ENCODE measurements around the gene CCPG1. TPM values are rescaled to one million over a fixed set of nuclear protein-coding genes. Genes with fewer than 3 reads are reported as not detected.
"Not testable (repeated sequence)": the region's sequence is repeated elsewhere in the genome, so short reads cannot be mapped to it uniquely, and the experiment has no call there.

CCPG1 gene, protein sequence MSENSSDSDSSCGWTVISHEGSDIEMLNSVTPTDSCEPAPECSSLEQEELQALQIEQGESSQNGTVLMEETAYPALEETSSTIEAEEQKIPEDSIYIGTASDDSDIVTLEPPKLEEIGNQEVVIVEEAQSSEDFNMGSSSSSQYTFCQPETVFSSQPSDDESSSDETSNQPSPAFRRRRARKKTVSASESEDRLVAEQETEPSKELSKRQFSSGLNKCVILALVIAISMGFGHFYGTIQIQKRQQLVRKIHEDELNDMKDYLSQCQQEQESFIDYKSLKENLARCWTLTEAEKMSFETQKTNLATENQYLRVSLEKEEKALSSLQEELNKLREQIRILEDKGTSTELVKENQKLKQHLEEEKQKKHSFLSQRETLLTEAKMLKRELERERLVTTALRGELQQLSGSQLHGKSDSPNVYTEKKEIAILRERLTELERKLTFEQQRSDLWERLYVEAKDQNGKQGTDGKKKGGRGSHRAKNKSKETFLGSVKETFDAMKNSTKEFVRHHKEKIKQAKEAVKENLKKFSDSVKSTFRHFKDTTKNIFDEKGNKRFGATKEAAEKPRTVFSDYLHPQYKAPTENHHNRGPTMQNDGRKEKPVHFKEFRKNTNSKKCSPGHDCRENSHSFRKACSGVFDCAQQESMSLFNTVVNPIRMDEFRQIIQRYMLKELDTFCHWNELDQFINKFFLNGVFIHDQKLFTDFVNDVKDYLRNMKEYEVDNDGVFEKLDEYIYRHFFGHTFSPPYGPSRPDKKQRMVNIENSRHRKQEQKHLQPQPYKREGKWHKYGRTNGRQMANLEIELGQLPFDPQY
- total RNA-seq = 82.5 TPM
- long read RNA-seq, full-length matches to known transcripts = 101 of 130 reads
- long read RNA-seq, partial matches to known transcripts = 9 of 130 reads
- long read RNA-seq, other reads (novel, unspliced or antisense) = 20 of 130 reads

DNA sequence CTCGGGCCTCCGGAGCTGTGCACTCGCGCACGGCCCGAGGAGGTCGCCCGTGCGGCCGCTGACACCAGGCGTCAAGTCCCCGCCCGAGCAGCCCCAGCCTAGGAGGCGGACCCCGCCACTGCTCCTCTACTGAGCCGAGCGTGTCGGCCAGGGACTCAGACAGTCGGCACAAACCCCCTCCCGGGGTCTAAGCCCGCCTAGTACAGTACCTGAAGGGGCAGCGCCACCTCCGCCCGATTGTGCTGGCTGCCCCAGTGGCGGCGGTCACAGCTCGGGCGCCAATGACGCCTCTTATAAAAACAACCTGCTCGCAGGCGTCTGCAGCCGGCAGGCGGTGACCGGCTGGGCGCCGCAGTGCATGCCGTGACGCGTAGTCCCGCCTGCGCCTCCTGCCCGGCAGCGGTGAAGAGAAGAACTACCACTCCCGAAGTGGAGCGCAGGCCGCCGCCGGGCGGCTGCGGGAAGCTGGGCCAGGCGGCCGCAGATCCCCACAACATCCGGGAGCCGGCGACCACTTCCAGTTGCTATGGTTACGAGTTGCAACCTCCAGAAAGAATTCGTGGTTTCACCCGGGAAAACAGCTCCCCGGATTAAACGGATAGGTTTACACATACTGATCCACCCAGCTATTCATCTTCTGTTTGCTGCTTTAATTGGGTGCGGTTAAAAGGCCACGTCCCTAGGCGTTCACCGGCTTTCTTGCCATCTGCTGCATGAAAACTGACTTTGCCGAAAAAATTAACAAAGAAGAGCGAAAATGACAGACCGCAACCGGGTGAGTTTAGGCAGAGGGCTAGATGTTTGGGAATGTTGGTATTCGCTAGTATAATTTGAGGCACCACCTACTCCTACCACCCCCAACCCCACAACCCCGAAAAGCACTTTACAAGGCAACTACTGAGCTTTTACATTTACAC, at the start of gene CCPG1, which contains the start of gene PIERCE2:
TSS of gene CCPG1 (minus strand) at position 348 of the 917 bp plus-strand sequence. CDS start 18,935 bp downstream, outside the sequence.
TSS of gene PIERCE2 (plus strand) at position 484 of the 917 bp plus-strand sequence. CDS start at position 758, 274 bp downstream.
- intact Hi-C loops (cut with micrococcal nuclease) = no loop called here
- DNase-seq (peak; percentile 95), ATAC-seq (peak; percentile 99)

DNA sequence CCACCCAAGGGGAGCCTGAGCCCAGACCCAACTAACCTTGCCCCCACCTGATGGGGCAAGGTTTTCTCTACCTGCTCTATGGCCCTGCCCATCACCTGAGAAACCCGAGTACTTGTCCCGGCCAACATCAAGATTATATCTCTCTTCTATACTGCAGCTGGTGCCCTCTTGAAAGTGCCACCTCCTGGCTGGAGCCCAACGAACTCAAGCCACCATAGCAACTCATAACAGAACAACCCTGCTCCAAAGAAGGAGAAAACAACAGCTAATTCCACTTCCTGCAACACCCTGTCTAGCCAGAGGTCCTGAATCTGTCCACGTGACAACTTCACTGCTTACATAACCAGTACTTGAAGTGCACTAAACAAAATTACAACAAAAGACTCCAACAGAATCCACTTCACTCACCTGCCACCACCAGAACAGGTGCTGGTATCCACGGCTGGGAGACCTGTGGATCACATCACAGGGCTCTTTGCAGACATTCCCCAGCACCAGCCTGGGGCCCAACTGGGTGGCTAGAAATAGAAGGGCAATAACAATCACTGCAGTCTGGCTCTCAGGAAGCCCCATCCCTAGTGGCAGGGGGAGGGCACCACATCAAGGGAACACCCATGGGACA, 49.4 kb upstream of the CCPG1 start:
- intact Hi-C loops (cut with micrococcal nuclease) = no loop called here

DNA sequence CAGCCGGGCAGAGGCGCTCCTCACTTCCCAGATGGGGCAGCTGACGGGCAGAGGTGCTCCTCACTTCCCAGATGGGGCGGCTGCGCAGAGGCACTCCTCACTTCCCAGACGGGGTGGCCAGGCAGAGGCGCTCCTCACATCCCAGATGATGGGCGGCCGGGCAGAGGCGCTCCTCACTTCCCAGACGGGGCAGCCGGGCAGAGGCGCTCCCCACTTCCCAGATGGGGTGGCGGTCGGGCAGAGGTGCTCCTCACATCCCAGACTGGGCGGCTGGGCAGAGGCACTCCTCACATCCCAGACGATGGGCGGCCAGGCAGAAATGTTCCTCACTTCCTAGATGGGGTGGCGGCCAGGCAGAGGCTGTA, 38.9 kb upstream of the CCPG1 start:
- DNase-seq; ATAC-seq; intact Hi-C loops (cut with micrococcal nuclease): not testable (repeated sequence)

More for the DNA sequence above, 49.4 kb upstream of the CCPG1 start:
- ATAC-seq (no peak), DNase-seq (no peak)

DNA sequence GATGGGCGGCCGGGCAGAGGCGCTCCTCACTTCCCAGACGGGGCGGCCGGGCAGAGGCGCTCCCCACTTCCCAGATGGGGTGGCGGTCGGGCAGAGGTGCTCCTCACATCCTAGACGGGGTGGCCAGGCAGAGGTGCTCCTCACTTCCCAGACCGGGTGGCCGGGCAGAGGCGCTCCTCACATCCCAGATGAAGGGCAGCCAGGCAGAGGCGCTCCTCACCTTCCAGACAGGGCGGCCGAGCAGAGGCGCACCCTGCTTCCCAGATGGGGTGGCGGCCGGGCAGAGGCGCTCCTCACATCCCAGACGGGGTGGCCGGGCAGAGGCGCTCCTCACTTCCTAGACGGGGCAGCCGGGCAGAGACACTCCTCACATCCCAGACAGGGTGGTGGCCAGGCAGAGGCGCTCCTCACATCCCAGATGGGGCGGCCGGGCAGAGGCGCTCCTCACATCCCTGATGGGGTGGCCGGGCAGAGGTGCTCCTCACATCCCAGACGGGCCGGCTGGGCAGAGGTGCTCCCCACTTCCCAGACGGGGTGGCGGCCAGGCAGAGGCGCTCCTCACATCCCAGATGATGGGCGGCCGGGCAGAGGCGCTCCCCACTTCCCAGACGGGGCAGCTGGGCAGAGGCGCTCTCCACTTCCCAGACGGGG, 38.3 kb upstream of the CCPG1 start:
- intact Hi-C loops (cut with micrococcal nuclease); DNase-seq; ATAC-seq: not testable (repeated sequence)

DNA sequence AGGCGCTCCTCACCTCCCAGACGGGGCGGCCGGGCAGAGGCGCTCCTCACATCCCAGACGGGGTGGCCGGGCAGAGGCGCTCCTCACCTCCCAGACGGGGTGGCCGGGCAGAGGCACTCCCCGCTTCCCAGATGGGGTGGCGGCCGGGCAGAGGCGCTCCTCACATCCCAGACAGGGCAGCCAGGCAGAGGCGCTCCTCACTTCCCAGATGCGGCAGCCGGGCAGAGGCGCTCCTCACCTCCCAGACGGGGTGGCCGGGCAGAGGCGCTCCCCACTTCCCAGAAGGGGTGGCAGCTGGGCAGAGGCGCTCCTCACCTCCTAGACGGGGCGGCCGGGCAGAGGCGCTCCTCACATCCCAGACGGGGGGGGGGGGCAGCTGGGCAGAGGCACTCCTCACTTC, 37.8 kb upstream of the CCPG1 start:
- DNase-seq; intact Hi-C loops (cut with micrococcal nuclease); ATAC-seq: not testable (repeated sequence)

DNA sequence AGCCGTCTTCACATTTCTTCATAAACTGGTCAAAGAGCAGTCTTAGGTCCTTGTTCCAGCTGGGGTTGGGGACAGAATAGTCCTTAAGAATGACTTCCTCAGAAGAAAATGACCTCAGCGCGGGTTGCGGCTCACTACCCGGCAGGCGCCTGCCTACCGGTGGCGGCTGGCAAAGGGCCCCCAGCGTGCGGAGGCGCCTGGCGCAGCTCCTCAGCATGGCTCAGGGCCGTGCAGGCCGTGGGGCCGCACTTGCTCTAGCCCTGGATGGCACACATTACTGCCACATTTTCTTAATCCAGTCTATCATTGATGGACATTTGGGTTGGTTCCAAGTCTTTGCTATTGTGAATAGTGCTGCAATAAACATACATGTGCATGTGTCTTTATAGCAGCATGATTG, 35.0 kb upstream of the CCPG1 start:
- ATAC-seq; intact Hi-C loops (cut with micrococcal nuclease); DNase-seq: not testable (repeated sequence)

DNA sequence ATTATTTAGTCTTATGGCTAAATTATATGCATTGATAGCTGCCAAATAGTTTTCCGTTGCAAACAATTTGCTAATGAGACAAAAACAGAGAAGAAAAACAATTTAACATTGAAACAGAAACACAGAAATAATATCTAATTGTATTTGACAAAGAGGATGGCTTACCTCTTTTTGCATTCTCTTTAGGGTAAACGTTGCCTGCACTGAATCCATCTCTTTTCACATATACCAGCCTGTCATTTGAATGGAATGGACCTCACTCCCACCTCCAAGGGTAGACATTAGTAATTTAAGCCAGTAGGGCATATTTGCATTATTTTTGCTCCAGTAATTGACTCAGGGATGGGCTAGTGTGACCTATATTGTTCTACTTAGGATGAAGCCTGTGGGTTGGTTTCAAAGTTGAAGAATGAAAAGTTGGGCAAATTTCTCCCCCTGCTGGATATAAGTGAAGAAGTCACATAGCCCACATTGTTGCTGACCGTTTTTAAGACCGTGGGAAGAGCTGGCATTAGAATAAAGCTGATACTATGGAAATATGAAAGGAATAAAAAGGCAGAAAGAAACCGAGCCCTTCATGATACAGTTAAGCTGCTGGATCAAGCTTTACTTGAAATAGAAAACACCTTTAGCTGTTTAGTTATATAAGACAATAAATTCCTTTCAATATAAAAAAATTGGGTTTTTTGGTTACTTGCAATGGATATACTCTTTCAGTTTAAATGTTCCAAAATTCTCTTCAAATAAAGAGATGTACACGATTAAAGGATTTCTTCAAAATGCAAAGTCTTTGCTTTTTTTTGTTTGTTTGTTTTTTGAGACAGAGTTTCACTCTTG, 27.0 kb upstream of the CCPG1 start:
- intact Hi-C loops (cut with micrococcal nuclease) = no loop called here
- ATAC-seq = peak; percentile 43
- DNase-seq = no peak

DNA sequence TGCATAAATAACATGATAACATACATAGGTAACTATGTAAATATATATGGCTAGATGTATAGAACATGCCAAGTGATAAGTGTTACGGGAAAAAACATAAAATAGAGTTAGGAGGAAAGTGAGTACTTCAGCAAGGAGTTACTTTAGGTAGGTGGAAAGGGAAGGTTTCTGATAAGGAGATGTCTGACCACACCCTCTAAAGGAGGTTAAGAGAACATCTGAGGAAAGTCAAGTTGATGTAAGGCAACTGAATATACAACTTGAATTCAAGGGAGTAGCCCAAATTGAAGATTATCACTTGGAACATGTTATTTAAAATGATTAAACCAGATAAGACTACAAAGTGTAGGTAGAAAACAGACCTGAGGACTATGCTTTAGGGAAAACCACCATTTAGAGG, 13.9 kb upstream of the CCPG1 start:
- DNase-seq (no peak), ATAC-seq (no peak)
- intact Hi-C loops (cut with micrococcal nuclease) = no loop called here

DNA sequence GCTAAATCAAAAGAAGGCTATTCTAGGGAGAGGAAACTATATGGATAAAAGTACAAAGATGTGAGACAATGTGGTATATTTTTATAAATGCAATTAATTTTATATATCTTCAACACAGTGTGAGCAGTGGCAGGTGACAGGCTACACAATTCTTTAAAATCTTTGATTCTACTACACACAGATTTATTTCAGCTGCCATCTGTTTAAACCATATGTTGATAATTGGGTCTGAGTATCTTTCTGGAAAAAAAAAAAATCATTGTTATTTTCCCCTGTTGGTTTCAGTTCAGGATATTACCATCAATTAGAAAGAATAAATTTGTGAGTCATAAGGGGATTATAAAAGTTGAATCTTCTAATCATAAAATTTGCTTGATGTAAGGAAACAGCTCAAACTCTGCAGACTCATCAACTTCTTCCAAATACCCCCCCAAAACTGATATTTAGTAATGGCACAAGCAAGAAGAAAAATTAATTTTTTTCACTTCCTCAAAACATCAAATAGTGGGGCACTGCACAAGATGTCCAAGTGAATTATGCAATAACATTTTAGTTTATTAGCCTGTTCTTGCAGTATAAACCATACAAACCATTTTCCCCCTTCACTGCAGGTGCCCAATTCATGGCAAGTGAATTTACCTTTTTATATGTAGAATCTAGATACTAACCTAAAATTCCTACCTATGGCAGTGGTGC, 12.2 kb upstream of the CCPG1 start:
- intact Hi-C loops (cut with micrococcal nuclease) = no loop called here
- DNase-seq (no peak), ATAC-seq (no peak)

DNA sequence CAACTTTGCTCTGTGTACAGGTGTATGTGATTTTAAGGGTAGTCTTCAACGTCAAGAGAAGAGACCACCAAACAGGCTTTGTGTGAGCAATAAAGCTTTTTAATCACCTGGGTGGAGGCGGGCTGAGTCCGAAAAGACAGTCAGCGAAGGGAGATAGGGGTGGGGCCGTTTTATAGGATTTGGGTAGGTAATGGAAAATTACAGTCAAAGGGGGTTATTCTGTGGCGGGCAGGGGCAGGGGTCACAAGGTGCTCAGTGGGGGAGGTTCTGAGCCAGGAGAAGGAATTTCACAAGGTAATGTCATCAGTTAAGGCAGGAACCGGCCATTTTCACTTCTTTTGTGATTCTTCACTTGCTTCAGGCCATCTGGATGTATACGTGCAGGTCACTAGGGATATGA, 9.5 kb upstream of the CCPG1 start:
- intact Hi-C loops (cut with micrococcal nuclease); DNase-seq; ATAC-seq: not testable (repeated sequence)

DNA sequence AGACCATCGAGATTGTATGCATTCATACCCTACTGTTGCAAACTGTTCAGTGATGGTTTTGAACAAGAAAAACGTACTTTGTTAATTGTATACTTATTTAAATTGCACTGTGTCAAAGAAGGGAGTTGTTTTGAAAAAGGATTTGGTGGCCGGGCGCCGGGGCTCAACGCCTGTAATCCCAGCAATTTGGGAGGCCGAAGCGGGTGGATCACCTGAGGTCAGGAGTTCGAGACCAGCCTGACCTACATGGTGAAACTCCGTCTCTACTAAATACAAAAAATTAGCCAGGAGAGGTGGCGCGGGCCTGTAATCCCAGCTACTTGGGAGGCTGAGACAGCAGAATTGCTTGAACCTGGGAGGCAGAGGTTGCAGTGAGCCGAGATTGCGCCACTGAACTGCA, 817 bp upstream of the CCPG1 start:
- DNase-seq; ATAC-seq; intact Hi-C loops (cut with micrococcal nuclease): not testable (repeated sequence)

DNA sequence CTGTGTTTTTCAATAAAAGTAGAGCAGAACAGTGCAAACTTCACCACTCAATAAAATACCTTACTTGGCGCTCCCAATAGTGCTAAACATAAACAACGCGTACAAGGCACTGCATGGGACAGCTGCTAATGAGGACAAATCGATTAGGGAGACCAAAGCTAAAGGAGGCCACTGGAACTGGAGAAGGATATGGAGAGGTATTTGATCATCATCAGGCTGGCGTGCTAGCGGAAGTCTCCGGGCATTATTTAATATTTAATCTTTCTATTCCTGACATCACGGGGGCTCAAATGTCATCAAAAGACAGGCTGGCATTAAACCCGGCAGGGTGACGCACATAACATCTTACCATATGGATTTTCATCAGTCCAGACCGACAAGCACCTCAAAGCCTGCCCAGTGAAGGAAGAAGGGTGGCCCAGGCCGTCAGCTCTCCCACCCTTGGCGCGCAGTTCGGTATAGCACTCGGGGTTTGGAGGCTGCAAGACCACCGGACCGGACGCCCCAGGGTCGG, 604 bp downstream of the CCPG1 start:
- intact Hi-C loops (cut with micrococcal nuclease) = no loop called here
- ATAC-seq = peak; percentile 1
- DNase-seq = no peak

DNA sequence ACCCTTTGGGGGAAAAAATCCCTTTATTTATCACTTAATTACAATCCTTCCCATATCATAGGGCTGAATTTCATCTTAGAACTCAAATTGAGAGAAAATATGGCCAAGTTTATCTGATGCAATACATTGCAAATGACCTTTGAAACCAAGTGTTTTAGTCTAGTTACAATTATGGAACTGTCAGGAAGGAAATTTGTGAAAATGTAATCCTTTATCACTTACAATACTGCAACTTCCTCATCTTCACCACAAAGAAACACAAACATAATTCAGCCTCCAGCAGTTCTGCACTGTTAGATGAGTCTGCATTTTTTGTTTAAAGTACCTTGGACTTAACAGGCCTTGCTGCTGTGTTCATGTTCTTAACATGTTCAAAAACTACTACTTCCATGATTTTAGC, 4.6 kb downstream of the CCPG1 start:
- intact Hi-C loops (cut with micrococcal nuclease) = no loop called here
- no peak for DNase-seq
- no peak for ATAC-seq

DNA sequence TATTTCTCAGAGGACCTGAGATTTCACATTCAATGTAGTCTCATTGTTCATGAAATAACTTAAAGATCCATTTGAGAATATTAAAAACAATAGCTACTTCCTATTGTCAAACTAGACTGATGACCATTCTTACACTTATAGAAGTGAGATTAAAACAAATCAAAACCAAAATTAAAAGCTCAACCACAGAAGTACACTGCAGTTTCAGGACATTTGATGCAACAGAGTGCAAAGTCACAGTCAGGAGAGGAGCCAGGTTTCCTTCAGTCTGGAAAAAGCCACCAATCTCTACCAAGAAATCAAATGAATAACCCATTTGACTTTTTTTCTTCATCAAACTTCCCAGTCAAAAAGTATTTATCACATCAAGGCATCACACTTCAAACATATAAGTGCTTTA, 5.5 kb downstream of the CCPG1 start:
- no peak for DNase-seq
- intact Hi-C loops (cut with micrococcal nuclease) = no loop called here
- no peak for ATAC-seq

DNA sequence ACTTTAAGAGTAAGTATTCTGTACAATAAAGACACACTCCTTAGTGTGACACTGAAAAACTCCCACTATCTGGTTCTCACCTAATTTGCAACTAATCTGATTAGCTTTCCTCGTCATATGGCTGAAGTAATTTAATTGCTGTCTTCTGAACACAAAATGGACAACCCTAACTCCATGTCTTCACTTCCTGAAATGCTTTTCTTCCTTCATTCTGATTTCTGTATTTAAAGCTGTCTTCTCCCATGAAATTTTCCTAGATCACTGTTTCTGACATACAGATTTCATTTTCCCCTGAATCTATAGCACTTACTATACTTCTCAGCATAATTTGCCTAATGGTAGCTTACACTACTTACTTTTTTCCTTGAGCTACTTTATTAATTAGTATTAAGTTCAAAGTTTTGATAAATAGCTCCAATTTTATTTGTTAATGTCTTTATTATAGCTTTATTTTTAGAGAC, 6.3 kb downstream of the CCPG1 start:
- DNase-seq = no peak
- intact Hi-C loops (cut with micrococcal nuclease) = no loop called here
- no peak for ATAC-seq

DNA sequence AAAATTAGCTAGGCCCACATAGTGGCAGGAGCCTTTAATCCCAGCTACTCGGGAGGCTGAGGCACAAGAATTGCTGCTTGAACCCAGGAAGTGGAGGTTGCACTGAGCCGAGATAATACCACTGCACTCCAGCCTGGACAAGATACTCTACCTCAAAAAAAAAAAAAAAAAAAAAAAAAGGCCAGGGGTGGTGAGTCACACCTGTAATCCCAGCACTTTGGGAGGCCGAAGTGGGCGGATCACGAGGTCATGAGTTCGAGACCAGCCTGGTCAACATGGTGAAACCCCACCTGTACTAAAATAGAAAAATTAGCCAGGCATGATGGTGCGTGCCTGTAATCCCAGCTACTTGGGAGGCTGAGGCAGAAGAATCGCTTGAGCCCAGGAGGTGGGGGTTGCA, 8.1 kb downstream of the CCPG1 start:
- intact Hi-C loops (cut with micrococcal nuclease); ATAC-seq: not testable (repeated sequence)

More for the DNA sequence above, 8.1 kb downstream of the CCPG1 start:
- not testable (repeated sequence) for DNase-seq

Measured in left ventricle myocardium superior (tissue), 1 donor.